Activated CD4-positive, CD25-positive, alpha-beta regulatory T cell treated with anti-CD3 and anti-CD28 coated beads, Interleukin-2, amount 50 U/mL, for 24 hours (primary cell): ENCODE results near the gene RXFP1.

Source experiments
- ATAC-seq, 2 donors: fragments of 150-1000 bp; cut with Tn5 transposase; one replicate each; pipeline ENCODE4 v1.10.0; 2021; ENCODE audit warnings: mild to moderate bottlenecking in 1 of 2, moderate library complexity in 1 of 2

RXFP1 gene

DNA sequence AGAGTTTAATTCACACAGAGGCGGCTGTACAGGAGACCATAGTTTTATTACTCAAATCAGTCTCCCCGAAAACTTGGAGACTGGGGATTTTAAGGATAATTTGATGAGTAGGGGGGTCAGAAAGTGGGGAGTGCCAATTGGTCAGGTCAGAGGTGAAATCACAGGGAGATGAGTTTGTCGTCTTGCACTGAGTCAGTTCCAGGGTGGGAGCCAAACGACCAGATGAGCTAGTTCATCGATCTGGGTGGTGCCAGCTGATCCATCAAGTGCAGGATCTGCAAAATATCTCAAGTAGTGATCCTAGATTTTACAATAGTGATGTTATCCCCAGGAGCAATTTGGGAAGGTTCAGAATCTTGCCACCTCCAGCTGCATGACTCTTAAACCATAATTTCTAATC, 154.4 kb downstream of the RXFP1 start:
- ATAC-seq = no peak

DNA sequence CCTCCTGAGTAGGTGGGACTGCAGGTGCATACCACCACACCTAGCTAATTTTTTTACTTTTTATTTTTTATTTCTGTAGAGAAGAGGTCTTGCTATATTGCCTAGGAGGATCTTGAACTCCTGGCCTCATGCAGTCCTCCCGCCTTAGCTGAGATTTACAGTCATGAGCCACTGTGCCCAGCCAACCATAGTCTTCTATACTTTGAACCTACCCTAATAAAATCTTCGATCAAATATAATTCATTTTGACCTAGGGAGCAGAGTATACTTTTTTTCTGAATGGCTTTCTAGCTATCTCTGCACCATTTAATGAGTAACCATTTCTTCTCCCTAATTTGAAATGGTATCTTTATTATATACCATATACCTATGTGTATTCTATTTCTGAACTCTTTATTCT, 157.1 kb downstream of the RXFP1 start:
- no peak for ATAC-seq

DNA sequence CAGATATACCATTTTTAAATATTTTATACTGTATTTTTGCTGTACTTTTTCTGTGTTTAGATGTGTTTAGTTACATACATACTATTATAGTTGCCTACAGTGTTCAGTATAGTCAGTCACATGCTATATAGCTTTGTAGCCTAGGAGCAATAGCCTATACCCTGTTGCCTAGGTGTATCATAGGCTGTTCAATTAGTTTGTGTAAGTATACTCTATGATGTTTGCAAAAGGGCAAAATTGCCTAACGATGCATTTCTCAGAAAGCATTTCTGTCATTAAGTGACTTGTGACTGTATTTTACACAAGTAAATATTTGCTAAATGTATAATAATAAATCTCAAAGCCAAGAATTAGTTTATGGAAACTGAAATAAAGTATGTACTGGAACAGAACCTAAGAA, 159.9 kb downstream of the RXFP1 start:
- ATAC-seq = no peak

DNA sequence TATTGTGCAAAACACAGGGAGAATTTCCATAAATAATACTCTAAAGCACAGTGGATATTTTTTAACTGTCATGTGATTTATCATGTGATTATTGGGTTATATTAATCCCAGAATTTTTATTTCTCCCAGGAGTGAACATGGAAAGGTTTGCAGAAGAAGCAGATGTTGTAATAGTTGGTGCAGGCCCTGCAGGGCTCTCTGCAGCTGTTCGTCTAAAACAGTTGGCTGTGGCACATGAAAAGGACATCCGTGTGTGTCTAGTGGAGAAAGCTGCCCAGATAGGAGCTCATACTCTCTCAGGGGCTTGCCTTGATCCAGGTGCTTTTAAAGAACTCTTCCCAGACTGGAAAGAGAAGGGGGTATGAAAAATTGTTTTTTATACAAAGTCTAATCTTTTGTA, 160.4 kb downstream of the RXFP1 start:
- ATAC-seq = no peak

DNA sequence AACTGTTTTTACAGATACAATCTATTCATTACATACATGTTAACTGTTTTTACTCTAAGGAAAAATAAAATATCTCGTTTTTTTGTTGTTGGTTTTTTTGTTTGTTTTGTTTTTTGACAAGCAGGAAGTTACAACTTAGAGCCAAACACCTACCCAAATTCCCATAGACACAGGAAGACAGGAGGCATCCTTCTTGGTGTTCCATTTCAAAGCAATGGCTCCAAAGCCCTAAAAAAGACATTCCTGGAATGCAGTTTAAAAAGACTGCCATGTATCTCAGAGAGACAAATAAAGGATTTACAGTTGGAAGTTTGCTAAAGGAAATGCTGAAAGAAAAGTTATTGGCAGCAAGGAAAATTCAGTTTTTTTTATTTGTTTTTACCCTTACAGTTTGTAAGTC, 167.1 kb downstream of the RXFP1 start:
- no peak for ATAC-seq
